NCI-H128 (cell line): ENCODE data around the gene AFAP1.

ENCODE experiments used
- DNase-seq: peaks from one replicate; lab custom pipeline; 2025; ENCODE audit not compliant: unreplicated experiment; lab: John Stamatoyannopoulos, UW

AFAP1 gene

DNA sequence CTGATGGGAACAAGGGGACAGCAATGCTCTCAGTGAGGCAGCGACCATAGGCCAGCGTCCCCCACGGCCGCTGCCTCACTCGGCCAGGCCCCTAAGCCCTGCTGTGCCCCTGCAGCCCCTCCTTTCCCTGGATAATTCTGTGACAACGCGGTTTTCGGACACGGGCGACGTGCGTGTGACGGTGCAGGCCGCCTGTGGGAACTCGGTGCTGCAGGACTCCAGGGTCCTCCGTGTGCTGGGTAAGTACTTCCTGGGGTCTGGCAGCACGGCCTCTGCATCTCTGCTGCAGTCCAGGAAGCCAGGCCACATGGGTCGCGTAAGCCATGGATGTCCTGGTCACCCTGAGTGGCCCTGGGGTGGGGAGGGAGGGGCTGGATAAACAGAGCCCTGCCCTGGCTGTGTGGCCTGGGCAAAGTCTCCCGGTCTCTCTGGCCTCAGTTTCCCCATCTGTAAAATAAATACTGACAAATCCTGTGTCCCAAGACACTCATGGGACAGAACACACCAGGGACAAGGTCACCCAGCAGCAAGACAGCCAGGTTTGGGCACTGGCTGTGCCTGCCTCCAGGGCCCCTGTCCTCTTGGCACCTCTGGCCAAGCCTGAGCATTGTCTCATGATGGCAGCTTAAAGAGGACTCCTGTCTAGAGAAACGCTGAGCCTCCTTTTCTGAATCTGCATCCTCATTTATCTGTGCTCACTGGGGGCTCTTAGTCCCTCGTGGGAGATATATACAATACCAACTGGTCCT lies 212.8 kb downstream of the AFAP1 start:
- DNase-seq = no peak

DNA sequence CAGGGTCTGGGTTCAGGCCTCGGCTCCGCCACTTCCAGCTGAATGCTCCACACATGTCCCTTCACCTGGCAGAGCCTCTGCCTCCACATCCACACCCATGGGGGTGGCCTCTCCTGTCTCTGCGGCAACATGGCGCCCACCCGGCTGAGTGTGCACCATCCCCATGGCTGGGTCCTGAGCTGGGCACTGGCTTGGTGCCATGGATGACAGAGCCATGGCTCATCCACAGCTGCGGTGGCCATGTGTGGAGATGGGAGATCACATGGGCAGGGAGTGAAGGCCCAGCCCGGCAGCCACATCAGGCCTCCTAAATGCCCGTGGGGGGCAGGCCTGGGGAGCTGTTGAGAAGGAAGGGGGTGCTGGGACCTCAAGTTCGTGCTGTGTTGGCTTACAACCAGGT lies 213.7 kb downstream of the AFAP1 start:
- no peak for DNase-seq

GRCh38 chr4:7723625-7724024 lies 216.0 kb downstream of the AFAP1 start:
- no peak for DNase-seq

- DNase-seq = no peak
These were observed 216.8 kb downstream of the AFAP1 start for GRCh38 chr4:7722766-7723387.

- no peak for DNase-seq
These were observed 217.6 kb downstream of the AFAP1 start for GRCh38 chr4:7721984-7722551.

GRCh38 chr4:7719354-7720174 lies 220.1 kb downstream of the AFAP1 start:
- peak; percentile 13 for DNase-seq

GRCh38 chr4:7717946-7718490 lies 221.6 kb downstream of the AFAP1 start:
- no peak for DNase-seq

DNA sequence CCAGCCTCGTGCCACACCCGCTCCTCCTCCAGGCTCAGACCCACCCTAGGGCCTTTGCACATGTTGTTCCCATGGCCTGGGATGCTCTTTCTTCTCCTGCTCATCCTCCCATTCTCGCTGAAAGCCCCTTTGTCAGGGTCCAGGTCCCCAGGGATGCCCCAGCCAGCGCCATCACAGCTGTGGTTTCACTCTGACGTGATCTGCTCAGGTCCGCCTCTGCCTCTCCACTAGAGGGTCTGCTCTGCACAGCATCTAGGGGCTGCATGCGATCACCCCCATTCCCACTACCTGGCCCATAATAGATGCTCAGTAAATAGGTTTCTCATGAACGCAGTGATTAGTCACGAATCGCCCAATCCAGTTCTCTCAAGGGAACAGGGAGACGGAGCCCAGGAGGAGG lies 222.5 kb downstream of the AFAP1 start:
- no peak for DNase-seq

DNA sequence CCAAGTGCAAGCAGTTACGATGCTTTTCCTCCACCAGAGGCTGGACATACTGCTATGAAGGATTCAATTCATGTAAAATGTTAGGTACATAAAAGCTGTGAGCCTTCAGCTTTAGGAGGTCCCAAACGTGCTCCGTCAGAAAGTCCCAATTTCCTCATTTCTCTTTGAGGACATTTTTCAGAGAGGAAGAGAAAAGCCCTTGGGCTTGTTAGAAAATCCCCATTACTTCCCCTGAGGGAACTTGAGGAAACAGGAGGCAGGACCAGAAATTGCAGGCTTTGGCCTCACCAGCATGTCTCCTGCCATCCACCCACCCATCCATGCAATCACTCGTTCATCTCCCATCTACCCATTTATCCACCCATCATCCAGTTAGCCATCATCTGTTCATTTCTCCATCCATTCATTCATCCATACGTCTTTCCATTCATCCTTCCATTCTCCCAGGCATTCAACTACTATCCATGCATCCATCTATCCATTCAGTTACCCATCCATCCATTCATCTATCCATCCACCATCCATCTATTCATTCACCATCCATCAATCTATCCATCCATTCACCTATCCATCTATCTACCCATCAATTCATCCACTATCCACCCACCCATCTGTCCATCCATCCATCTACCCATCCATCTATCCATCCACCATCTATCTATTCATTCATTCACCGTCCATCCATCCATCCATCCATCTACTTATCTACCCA lies 223.5 kb downstream of the AFAP1 start:
- DNase-seq = no peak

DNA sequence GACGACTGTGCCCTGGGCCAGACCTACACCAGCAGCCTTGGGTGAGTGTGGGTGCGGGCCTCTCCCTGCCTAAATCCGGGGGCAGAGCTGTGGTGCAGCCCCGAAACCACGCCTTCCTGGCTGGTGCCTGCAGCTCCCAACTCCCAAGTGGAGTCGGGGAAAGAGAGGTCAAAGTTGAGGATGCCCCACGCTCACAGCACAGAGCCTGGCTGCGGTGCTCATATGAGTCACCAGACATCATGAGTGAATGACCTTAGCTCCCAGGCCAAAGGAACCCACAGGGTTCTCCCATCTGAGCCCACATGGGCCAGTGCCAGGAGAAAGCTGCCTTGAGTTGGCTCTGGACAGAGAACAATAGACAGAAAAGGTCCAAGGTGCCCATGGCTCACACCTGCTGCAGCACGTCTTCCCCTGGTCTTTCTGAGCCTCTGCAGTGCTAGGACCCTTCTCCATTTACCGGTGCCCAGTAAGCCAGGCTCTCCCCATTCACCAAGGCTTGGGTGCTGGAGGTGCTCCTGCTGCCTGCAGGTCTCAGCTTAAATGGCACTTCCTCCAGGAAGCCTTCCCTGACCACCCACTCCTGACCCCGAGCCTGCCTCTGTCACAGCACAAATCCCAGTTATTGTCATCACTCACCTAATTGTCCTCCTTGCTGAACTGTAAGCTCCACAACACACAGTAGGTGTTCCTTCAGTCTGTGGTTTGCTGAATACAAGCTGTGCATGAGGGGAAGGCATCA lies 224.2 kb downstream of the AFAP1 start:
- no peak for DNase-seq

DNA sequence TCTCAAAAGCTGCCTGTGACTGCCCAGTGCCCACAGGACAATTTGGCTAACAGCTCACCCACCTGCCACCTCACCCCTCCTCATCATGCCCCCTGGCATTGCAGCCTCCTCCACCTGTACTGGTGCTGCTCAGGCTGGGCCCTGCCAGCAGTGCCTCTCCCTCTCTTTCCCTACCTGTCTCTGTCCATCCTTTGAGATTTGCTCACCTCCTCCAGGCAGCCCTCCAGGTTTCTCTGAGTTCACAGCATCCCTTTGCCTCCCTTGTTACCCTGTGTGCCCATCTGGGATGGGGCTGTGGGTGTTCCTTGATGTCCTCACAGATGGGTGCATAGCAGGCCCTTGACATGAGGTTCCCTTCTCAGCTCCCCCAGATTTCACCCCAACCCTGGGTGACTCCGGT lies 224.9 kb downstream of the AFAP1 start:
- no peak for DNase-seq

DNA sequence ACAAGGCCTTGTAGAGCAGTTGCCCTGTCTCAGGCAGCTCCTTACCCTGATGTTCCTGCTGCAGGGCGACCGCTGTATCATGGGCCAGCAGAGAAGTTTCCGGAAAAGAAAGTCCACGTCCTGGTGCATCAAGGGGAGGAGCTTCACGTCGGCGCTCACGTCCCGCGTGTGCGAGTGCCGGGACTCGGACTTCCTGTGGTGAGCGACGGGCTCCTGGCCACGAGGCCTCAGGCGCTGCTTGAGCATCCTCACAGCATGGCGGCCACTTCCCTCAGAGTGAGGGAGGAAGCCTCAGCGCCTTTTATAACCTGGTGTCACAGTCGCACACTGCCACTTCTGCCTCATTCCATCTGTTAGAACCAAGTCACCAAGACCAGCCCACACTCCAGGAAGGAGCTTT lies 225.5 kb downstream of the AFAP1 start:
- no peak for DNase-seq

- no peak for DNase-seq
These were observed 225.9 kb downstream of the AFAP1 start for GRCh38 chr4:7713757-7714156.

DNA sequence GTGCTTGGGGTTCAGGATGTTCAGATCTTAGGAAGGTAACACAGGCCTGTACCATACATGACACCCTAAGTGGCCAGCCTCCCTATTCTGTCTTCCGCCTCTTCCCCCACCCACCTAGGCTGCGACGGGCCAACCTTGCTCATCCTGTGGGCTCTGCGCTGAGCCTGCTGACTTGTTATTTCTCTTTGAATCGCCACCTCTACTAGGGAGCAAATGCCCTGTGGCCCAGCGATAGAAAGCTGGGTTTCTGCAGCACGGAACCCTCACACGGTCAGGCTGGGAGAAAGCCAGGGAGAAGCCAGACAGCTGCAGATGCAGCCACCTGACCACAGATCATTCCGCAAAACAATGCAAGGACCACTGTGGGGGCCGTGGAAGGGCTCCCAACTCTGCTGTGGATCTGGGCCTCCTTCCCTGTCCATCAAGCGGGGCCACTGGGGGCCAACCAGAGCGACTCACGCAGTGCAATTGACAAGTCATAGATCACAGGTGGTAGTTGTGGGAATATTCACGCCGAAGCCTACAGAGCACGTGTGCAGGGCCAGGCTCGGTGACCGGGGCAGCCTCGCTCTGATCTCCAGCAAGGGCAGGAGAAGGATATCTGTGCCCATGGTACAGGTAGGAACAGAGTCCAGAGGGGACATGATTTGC lies 227.5 kb downstream of the AFAP1 start:
- no peak for DNase-seq

DNA sequence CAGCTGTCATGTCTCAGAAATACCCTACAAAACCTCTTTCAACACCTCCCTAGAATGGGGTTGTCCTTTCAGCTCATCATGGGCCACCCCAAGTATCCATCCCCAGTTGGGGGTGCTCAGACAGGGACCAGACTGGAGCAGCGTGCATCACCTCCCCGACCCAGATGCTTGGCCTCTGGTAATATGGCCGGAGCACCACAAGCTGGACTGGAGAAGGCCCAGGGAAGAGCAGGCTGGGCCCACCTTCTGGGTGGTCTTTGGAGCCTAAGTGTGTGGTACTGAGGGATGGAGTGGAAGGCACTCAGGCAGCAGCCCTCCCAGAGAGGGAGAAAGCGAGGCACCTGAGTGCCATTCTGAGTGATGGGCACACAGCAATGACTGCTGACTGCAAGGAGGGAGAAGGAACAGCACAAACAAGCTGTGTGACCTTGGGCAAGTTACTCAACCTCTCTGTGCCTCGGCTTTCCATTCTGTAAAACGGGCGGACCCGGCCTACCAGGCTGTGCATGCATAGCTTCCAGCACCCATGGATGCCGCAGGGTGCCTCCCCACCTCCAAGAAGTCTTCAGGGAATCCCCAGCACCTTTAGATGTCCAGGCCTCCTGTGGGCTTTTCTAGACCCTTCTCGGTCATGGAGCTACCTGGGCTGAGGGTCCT lies 228.2 kb downstream of the AFAP1 start:
- no peak for DNase-seq

GRCh38 chr4:7710576-7711306 lies 228.9 kb downstream of the AFAP1 start:
- DNase-seq = no peak

DNA sequence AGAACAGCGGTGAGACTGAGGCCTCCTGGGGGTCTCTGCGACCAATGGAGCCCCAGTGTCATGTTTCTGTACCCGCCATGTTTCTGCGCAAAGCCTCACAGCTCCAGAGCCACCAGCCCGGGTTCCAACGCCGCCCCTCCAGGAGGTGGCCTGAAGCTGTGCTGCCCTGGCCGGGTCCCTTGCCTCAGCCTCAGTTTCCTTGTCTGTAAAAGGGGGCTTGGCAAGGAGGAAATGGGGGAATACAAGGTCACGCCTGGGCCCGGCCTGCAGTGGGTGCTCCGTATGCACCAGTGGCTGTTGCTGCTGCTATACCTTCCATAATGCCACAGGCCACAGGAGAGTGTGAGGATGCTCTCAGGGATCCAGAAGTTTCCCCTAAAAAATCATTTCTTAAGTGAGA lies 229.5 kb downstream of the AFAP1 start:
- DNase-seq = no peak

GRCh38 chr4:7709431-7709830 lies 230.2 kb downstream of the AFAP1 start:
- DNase-seq = no peak
